GM12892 (cell line): ENCODE data around the gene NCAPH2.
"Not testable (repeated sequence)": the region's sequence is repeated elsewhere in the genome, so short reads cannot be mapped to it uniquely, and the experiment has no call there.

Experiments used
- DNase-seq: peaks from one replicate; pipeline ENCODE4 v3.0.0; 2011; ENCODE audit not compliant: insufficient read length
- FAIRE-seq: peaks from 2 replicates; lab custom pipeline; 2011; peaks lifted over from hg19 to GRCh38; lab: Jason Lieb, UNC
- POLR2A ChIP-seq: IDR thresholded peaks from 2 replicates; pipeline ENCODE4 v1.6.1; 2011; ENCODE audit warnings: low read depth, low read length, control low read depth
- POLR2AphosphoS5 ChIP-seq: IDR thresholded peaks from 2 replicates; pipeline ENCODE4 v1.6.1; 2011; ENCODE audit warnings: low read depth, low read length, control low read depth
- TAF1 ChIP-seq: IDR thresholded peaks from 2 replicates; pipeline ENCODE4 v1.6.1; 2011; ENCODE audit warnings: low read depth, mild to moderate bottlenecking, control low read depth, low read length, borderline replicate concordance

The NCAPH2 gene

GRCh38 chr22:50516068-50516467, 8.0 kb downstream of the NCAPH2 start:
- FAIRE-seq (no peak), DNase-seq (no peak)
- TF ChIP-seq TAF1 (no peak), POLR2A (no peak), POLR2AphosphoS5 (no peak)

DNA sequence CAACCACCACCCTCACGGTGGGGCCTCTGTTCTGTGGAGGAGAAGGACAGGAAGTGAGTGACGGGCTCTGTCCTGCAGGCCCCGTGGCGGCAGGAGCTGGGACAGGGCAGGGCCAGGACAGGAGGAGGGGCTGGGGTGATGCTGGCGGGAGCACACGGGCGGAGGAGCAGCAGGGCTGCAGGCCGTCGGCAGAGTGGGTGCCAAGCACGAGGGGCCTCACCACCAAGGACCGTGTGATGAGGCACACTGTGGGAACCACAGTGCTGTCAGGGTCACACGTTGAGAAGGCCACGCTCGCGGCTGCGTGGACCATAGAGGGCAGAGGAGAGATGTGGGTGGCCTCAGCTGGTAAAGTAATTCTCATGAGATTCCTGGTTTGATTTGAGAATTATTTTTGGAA, 8.9 kb downstream of the NCAPH2 start:
- FAIRE-seq (no peak), DNase-seq (no peak)
- TF ChIP-seq POLR2AphosphoS5 = no peak

- FAIRE-seq = no peak
- DNase-seq = no peak
- TF ChIP-seq POLR2A (no peak), POLR2AphosphoS5 (no peak), TAF1 (no peak)
These were observed 9.7 kb downstream of the NCAPH2 start for GRCh38 chr22:50517495-50518260.

- FAIRE-seq = no peak
- TF ChIP-seq TAF1 (no peak), POLR2AphosphoS5 (no peak), POLR2A (no peak)
- no peak for DNase-seq
These were observed 10.6 kb downstream of the NCAPH2 start for GRCh38 chr22:50518606-50519005.

DNA sequence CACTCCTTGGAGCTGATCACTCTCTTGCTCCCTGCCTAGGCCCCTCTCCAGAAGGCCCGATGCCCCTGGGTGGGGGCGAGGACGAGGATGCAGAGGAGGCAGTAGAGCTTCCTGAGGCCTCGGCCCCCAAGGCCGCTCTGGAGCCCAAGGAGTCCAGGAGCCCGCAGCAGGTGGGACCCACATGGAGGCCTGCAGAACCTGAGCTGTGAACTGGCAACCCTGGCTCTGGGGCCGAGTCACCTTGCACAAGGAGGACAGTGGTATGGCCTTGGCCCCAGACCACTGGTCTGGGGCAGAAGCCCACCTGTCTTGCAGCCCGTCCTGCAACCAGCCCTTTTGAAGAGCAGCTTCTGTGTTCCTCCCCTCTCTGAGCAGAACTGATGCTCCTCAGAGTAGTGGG, 11.1 kb downstream of the NCAPH2 start:
- DNase-seq (no peak), FAIRE-seq (no peak)
- TF ChIP-seq TAF1 = no peak

DNA sequence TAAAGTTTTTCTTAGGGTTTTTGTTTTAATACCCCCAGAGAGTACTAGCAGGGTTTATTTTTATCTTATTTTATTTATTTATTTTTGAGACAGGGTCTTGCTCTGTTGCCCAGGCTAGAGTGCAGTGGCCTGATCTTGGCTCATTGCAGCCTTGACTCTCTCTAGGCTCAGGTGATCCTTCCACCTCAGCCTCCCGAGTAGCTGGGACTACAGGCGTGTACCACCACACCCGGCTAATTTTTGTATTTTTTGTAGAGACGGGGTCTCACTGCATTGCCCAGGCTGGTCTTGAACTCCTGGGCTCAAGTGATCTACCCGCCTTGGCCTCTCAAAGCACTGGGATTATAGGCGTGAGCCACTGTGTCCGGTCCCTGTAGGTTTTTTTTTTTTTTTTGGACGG, 12.2 kb downstream of the NCAPH2 start:
- FAIRE-seq, DNase-seq: not testable (repeated sequence)

- DNase-seq (no peak), FAIRE-seq (no peak)
These were observed 12.9 kb downstream of the NCAPH2 start for GRCh38 chr22:50520826-50521453.

DNA sequence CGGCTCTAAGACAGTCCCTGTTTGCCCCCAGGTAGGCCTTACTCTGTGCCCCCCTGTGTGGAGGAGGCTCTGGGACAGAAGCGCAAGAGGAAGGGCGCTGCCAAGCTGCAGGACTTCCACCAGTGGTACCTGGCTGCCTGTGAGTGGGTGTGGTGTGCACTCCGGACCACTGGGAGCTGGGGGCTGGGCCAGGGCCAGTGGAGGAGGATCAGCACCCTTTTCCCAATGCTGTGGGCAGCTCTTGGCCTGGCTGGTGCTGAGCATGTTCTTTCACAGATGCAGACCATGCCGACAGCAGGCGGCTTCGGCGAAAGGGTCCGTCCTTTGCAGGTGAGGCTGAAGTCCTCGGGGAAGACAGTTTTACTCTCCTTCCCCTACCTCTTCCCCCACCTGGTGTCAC, 13.7 kb downstream of the NCAPH2 start:
- FAIRE-seq (no peak), DNase-seq (no peak)
- TF ChIP-seq TAF1 = no peak
- TF ChIP-seq POLR2AphosphoS5 = peak; percentile 38; the same call in 1 of the 2 replicates

More at GRCh38 chr22:50520826-50521453, 12.9 kb downstream of the NCAPH2 start:
- TF ChIP-seq POLR2AphosphoS5 (no peak), POLR2A (no peak), TAF1 (no peak)

DNA sequence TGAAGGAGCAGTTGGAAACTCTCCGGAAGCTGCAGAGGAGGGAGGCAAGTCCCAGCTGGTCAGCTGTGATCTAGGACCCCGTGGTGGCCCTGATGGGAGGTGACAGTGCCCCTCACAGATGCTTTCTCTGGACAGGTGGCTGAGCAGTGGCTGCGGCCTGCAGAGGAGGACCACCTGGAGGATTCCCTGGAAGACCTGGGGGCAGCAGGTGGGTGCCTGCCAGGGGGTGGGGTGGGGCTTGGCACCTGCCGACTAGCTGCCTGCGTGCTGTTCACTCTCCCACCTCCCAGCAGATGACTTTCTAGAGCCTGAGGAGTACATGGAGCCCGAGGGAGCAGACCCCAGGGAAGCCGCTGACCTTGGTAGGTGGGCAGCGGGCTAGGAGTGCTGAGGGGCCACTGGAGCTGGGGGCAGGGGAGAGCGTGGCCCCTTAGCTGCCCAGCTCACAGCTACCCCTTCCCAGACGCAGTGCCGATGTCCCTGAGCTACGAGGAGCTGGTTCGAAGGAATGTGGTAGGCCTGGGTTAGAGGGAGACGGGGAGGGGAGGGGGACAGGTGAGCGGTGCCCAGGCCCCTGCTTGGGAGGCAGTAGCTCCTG, 14.3 kb downstream of the NCAPH2 start:
- TF ChIP-seq TAF1 (no peak), POLR2AphosphoS5 (no peak), POLR2A (no peak)
- FAIRE-seq (no peak), DNase-seq (no peak)

DNA sequence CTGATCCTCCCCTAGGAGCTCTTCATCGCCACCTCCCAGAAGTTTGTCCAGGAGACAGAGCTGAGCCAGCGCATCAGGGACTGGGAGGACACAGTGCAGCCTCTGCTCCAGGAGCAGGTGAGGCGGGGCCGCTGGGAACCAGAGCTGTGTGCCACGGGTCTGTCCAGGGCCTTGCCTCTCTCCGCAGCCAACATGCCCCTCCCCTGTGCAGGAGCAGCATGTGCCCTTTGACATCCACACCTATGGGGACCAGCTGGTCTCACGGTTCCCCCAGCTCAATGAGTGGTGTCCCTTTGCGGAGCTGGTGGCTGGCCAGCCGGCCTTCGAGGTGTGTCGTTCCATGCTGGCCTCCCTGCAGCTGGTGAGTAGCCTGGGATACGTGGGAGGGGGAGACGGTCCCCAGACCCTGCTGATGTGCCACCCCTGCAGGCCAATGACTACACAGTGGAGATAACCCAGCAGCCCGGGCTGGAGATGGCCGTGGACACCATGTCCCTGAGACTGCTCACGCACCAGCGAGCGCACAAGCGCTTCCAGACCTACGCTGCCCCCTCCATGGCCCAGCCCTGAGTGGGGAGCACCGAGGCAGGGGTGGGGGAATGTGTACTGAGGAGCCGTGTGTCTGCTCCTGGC, 14.9 kb downstream of the NCAPH2 start:
- no peak for DNase-seq
- TF ChIP-seq POLR2AphosphoS5 (no peak), POLR2A (peak; percentile 36), TAF1 (no peak)
- no peak for FAIRE-seq

GRCh38 chr22:50523458-50523805, 15.4 kb downstream of the NCAPH2 start:
- TF ChIP-seq TAF1 (no peak), POLR2AphosphoS5 (no peak), POLR2A (0 out of 2 replicates have a peak, but pooled peaks have one; percentile 16)
- FAIRE-seq (no peak), DNase-seq (no peak)

- TF ChIP-seq POLR2A = peak; percentile 33; the same call in 1 of the 2 replicates
- TF ChIP-seq POLR2AphosphoS5 = no peak; the same call in 1 of the 2 replicates
- DNase-seq (no peak), FAIRE-seq (no peak)
These were observed 16.0 kb downstream of the NCAPH2 start for GRCh38 chr22:50523806-50524675.
